ENCODE data around the gene FHIT. TPM values are rescaled to one million over a fixed set of nuclear protein-coding genes. Genes with fewer than 3 reads are reported as not detected.

FHIT gene
- polyA plus RNA-seq, 1 of the 3 experiments (the other 2 are of a cell fraction), result 0.41 TPM

GRCh38 chr3:60792249-60792852, 458.9 kb downstream of the FHIT start:
- H3K9ac ChIP-seq, result no peak overlapping the region
- H3K9me3 ChIP-seq, result no peaks in the 10 kb centered on the region
- ChIA-PET POLR2A (no interaction called here), CTCF (no interaction called here)
- H3K27me3 ChIP-seq (ENCODE audit: insufficient read depth), result no peaks in the 10 kb centered on the region; the same call in 1 of the 2 replicates
- H3K79me2 ChIP-seq (ENCODE audit: insufficient read depth), result no peaks in the 10 kb centered on the region
- no peaks in the 10 kb centered on the region for H3K36me3 ChIP-seq (replicated peaks in 1 of 2; ENCODE audit: control insufficient read depth in 1 of 2, insufficient read depth in 2 of 2, low read length in 1 of 2)
- no peaks in the 10 kb centered on the region for H3K4me1 ChIP-seq (ENCODE audit: control insufficient read depth in 1 of 2, insufficient read depth in 2 of 2, low read depth in 1 of 2, low read length in 1 of 2)
- WGBS (ENCODE audit: low lambda C conversion rate), result 35% methylated on average over 3 of the region's 3 CpGs
- no peak overlapping the region for H3K4me3 ChIP-seq (ENCODE audit: low read depth in 2 of 2, low read length in 1 of 2)
- H4K20me1 ChIP-seq (ENCODE audit: insufficient read depth), result no peaks in the 10 kb centered on the region
- no peaks in the 10 kb centered on the region for H3K9me2 ChIP-seq
- H3K27ac ChIP-seq (ENCODE audit: low read depth in 2 of 2, low read length in 1 of 2), result no peak overlapping the region
- TF ChIP-seq IRF3 (IDR thresholded peaks at IDR 0.05; ENCODE audit: low read depth, low read length) (no peak), JUND (IDR thresholded peaks at IDR 0.05) (no peak), CTCF (IDR thresholded peaks at IDR 0.05) (no peak), TEAD4 (IDR thresholded peaks at IDR 0.05; ENCODE audit: borderline replicate concordance, insufficient read depth) (no peak), FOSL2 (IDR thresholded peaks at IDR 0.05; ENCODE audit: borderline replicate concordance, low read depth) (no peak), RFX5 (IDR thresholded peaks at IDR 0.05; ENCODE audit: low read length) (no peak), ZBTB33 (IDR thresholded peaks at IDR 0.05; ENCODE audit: borderline replicate concordance, low read depth) (no peak), GATA2 (CRISPR knock-in tag; IDR thresholded peaks at IDR 0.05) (no peak), CHD2 (IDR thresholded peaks at IDR 0.05; ENCODE audit: low read length, partially characterized antibody) (no peak), TCF12 (IDR thresholded peaks at IDR 0.05) (no peak), RCOR1 (IDR thresholded peaks at IDR 0.05; ENCODE audit: low read length) (no peak), FOXM1 (IDR thresholded peaks at IDR 0.05; ENCODE audit: low read depth) (no peak), ELF1 (IDR thresholded peaks at IDR 0.05) (no peak), SIN3A (IDR thresholded peaks at IDR 0.05; ENCODE audit: borderline replicate concordance, low read depth, low read length) (no peak), RAD21 (IDR thresholded peaks at IDR 0.05; ENCODE audit: low read length) (no peak), EP300 (IDR thresholded peaks at IDR 0.05; ENCODE audit: borderline replicate concordance in 1 of 2, low read depth in 1 of 2, low read length in 1 of 2) (no peak)
- H3F3A ChIP-seq (replicated peaks; ENCODE audit: insufficient read depth), result no peaks in the 10 kb centered on the region
- H3K4me2 ChIP-seq, result no peak overlapping the region
- no peak overlapping the region for H2AFZ ChIP-seq (ENCODE audit: low read depth)
- DNase-seq, result no peak
